Measurements from ENCODE around the gene ZNF786.
A peak's percentile ranks its signal among the peaks of the same experiment; 100 is the strongest.
"Not testable (repeated sequence)": the region's sequence is repeated elsewhere in the genome, so short reads cannot be mapped to it uniquely, and the experiment has no call there.

Gene ZNF786

GRCh38 chr7:149099058-149099457 lies 8.5 kb upstream of the ZNF786 start:
- TF ChIP-seq ZNF274 (IDR thresholded peaks at IDR 0.05; ENCODE audit: low read depth, low read length) = no peak
- no peak overlapping the region for H3K4me3 ChIP-seq (ENCODE audit: low read length)

- TF ChIP-seq ZNF274 (IDR thresholded peaks at IDR 0.05; ENCODE audit: low read depth, low read length) = no peak
- no peak overlapping the region for H3K4me3 ChIP-seq (ENCODE audit: low read length)
Observed at GRCh38 chr7:149097088-149097487, 6.6 kb upstream of the ZNF786 start.

- TF ChIP-seq ZNF274 (IDR thresholded peaks at IDR 0.05; ENCODE audit: low read depth, low read length) = no peak
- no peak overlapping the region for H3K4me3 ChIP-seq (ENCODE audit: low read length)
Observed at GRCh38 chr7:149093228-149093627, 2.7 kb upstream of the ZNF786 start.

GRCh38 chr7:149092244-149092643 lies 1.7 kb upstream of the ZNF786 start:
- H3K4me3 ChIP-seq (ENCODE audit: low read length) = not testable (repeated sequence)

GRCh38 chr7:149087376-149087775 lies 3.1 kb downstream of the ZNF786 start:
- no peak overlapping the region for H3K4me3 ChIP-seq (ENCODE audit: low read length)
- no peak for TF ChIP-seq ZNF274 (IDR thresholded peaks at IDR 0.05; ENCODE audit: low read depth, low read length)

GRCh38 chr7:149085866-149086265 lies 4.7 kb downstream of the ZNF786 start:
- no peak for TF ChIP-seq ZNF274 (IDR thresholded peaks at IDR 0.05; ENCODE audit: low read depth, low read length)

GRCh38 chr7:149084407-149084806 lies 6.1 kb downstream of the ZNF786 start:
- no peak for TF ChIP-seq ZNF274 (IDR thresholded peaks at IDR 0.05; ENCODE audit: low read depth, low read length)

More at GRCh38 chr7:149085866-149086265, 4.7 kb downstream of the ZNF786 start:
- no peak overlapping the region for H3K4me3 ChIP-seq (ENCODE audit: low read length)

GRCh38 chr7:149081914-149082313 lies 8.6 kb downstream of the ZNF786 start:
- H3K4me3 ChIP-seq (ENCODE audit: low read length) = no peak overlapping the region
- TF ChIP-seq ZNF274 (IDR thresholded peaks at IDR 0.05; ENCODE audit: low read depth, low read length) = no peak

More at GRCh38 chr7:149084407-149084806, 6.1 kb downstream of the ZNF786 start:
- no peak overlapping the region for H3K4me3 ChIP-seq (ENCODE audit: low read length)

GRCh38 chr7:149077594-149077993 lies 12.9 kb downstream of the ZNF786 start:
- H3K4me3 ChIP-seq (ENCODE audit: low read length) = no peak overlapping the region

GRCh38 chr7:149075286-149075685 lies 15.2 kb downstream of the ZNF786 start:
- no peak overlapping the region for H3K4me3 ChIP-seq (ENCODE audit: low read length)

More at GRCh38 chr7:149077594-149077993, 12.9 kb downstream of the ZNF786 start:
- TF ChIP-seq ZNF274 (IDR thresholded peaks at IDR 0.05; ENCODE audit: low read depth, low read length) = no peak

GRCh38 chr7:149074116-149074885 lies 16.2 kb downstream of the ZNF786 start:
- TF ChIP-seq ZNF274 (IDR thresholded peaks at IDR 0.05; ENCODE audit: low read depth, low read length) = no peak
- no peak overlapping the region for H3K4me3 ChIP-seq (ENCODE audit: low read length)

More at GRCh38 chr7:149075286-149075685, 15.2 kb downstream of the ZNF786 start:
- no peak for TF ChIP-seq ZNF274 (IDR thresholded peaks at IDR 0.05; ENCODE audit: low read depth, low read length)

- H3K4me3 ChIP-seq (ENCODE audit: low read length) = peak overlapping the region; percentile 38; the same call in 1 of the 2 replicates
- no peak for TF ChIP-seq ZNF274 (IDR thresholded peaks at IDR 0.05; ENCODE audit: low read depth, low read length)
Observed at GRCh38 chr7:149072438-149072775, 18.1 kb downstream of the ZNF786 start.

GRCh38 chr7:149071641-149072437 lies 18.7 kb downstream of the ZNF786 start:
- TF ChIP-seq ZNF274 (IDR thresholded peaks at IDR 0.05; ENCODE audit: low read depth, low read length) = no peak
- H3K4me3 ChIP-seq (ENCODE audit: low read length) = peak overlapping the region; percentile 38; the same call in 1 of the 2 replicates

GRCh38 chr7:149071182-149071635 lies 19.3 kb downstream of the ZNF786 start:
- no peak for TF ChIP-seq ZNF274 (IDR thresholded peaks at IDR 0.05; ENCODE audit: low read depth, low read length)
- peak overlapping the region; percentile 29; the same call in 1 of the 2 replicates for H3K4me3 ChIP-seq (ENCODE audit: low read length)

Measured in GM08714 (cell line).